ENCODE results near the gene SLC7A9. TPM values are rescaled to one million over a fixed set of nuclear protein-coding genes. Genes with fewer than 3 reads are reported as not detected.

Gene SLC7A9
- polyA plus RNA-seq, 1 experiment = not detected

- ChIA-PET POLR2A (no interaction called here), CTCF (no interaction called here)
- H3K9me3 ChIP-seq (ENCODE audit: control insufficient read depth, insufficient read depth, low read length) = no peaks in the 10 kb centered on the region; the same call in 1 of the 2 replicates
- TF ChIP-seq, protein P1, sequence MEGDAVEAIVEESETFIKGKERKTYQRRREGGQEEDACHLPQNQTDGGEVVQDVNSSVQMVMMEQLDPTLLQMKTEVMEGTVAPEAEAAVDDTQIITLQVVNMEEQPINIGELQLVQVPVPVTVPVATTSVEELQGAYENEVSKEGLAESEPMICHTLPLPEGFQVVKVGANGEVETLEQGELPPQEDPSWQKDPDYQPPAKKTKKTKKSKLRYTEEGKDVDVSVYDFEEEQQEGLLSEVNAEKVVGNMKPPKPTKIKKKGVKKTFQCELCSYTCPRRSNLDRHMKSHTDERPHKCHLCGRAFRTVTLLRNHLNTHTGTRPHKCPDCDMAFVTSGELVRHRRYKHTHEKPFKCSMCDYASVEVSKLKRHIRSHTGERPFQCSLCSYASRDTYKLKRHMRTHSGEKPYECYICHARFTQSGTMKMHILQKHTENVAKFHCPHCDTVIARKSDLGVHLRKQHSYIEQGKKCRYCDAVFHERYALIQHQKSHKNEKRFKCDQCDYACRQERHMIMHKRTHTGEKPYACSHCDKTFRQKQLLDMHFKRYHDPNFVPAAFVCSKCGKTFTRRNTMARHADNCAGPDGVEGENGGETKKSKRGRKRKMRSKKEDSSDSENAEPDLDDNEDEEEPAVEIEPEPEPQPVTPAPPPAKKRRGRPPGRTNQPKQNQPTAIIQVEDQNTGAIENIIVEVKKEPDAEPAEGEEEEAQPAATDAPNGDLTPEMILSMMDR (IDR thresholded peaks at IDR 0.05; ENCODE audit: low read depth, low read length) = no peak
- no peak for DNase-seq (ENCODE audit: low read depth, low spot score)
- no peak overlapping the region for H3K27ac ChIP-seq (ENCODE audit: low read depth, low read length)
- peaks cover 15% of the 10 kb centered on the region for H3K27me3 ChIP-seq (ENCODE audit: control insufficient read depth, insufficient read depth, low read length)
- no peak overlapping the region for H3K4me3 ChIP-seq (ENCODE audit: low read depth, low read length)
These were observed 49.9 kb downstream of the SLC7A9 start for GRCh38 chr19:32819419-32820400.

DNA sequence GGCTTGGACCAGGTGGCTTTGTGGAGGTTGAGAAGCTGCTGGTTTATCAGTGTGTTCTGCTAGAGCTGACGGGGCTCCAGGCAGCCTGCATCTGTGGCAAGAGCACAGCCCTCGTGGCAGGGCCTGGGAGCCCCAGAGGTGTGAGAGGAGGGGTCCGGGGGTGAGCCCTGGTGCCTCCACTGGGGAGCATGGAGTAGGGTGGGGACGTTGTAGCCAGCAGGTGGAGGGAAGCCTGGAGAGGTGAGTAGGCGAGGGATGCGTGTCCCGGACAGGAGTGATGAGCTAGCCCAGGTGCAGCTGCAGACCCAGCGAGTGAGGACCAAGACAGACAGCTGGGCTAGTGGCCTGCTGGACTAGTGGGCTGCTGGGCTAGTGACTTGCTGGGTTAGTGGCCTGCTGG, 51.0 kb downstream of the SLC7A9 start:
- DNase-seq (ENCODE audit: low read depth, low spot score) = no peak
- Histone ChIP-seq H3K9me3 (ENCODE audit: control insufficient read depth, insufficient read depth, low read length) (no peaks in the 10 kb centered on the region), H3K4me3 (ENCODE audit: low read depth, low read length) (no peak overlapping the region), H3K27me3 (ENCODE audit: control insufficient read depth, insufficient read depth, low read length) (peaks cover 4% of the 10 kb centered on the region), H3K27ac (ENCODE audit: low read depth, low read length) (no peak overlapping the region)
- POLR2A ChIA-PET = no interaction called here
- TF ChIP-seq, protein P1 (IDR thresholded peaks at IDR 0.05; ENCODE audit: low read depth, low read length) = no peak
- CTCF ChIA-PET = no interaction called here

DNA sequence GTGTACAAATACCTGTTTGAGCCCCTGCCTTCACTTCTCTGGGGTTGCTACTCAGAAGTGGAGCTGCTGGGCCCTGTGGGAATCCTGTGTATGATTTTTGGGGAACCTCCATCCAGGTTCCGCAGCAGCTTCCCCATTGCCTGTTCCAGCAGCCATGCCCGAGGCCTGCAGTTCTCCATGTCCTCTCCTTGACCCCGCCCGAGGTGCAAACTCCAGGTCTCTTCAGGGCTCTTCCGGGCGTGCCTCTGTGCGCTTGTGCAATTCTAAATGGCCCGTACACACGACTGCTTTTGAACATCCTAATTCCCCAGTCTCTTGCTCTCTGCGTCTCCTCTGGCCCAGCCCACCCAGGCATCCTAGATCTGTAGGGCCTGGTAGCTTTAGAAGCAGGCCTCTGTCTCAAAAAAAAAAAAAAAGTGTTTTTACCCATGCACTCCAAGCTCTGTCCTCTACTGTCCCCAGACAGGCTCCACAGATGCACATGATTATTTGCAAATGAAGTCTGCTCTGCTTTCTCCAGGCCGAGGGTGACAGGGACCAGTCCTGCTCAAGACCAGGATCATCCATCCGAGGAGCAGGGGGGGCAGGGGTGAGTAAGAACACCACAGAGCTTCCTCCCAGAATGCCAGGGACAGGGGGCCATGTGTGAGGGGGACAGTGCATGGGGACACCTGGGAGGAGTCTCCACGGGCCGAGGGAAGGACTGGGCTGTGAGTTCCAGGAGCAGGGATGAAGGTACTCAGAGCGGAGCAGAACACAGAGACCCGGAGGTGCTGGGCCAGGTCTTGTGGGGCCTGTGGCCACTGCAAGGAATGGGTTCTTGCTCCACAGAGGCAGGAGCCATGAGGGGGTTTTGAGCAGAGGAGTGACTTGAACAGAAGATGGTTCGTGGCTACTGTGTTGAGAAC, 51.7 kb downstream of the SLC7A9 start:
- ChIA-PET CTCF (no interaction called here), POLR2A (no interaction called here)
- H3K27me3 ChIP-seq (ENCODE audit: control insufficient read depth, insufficient read depth, low read length) = no peaks in the 10 kb centered on the region
- DNase-seq (ENCODE audit: low read depth, low spot score) = no peak
- no peaks in the 10 kb centered on the region for H3K9me3 ChIP-seq (ENCODE audit: control insufficient read depth, insufficient read depth, low read length)
- H3K4me3 ChIP-seq (ENCODE audit: low read depth, low read length) = no peak overlapping the region
- H3K27ac ChIP-seq (ENCODE audit: low read depth, low read length) = no peak overlapping the region
- TF ChIP-seq, protein P1 (IDR thresholded peaks at IDR 0.05; ENCODE audit: low read depth, low read length) = no peak

- POLR2A ChIA-PET = no interaction called here
- Histone ChIP-seq H3K27ac (ENCODE audit: low read depth, low read length) (no peak overlapping the region), H3K27me3 (ENCODE audit: control insufficient read depth, insufficient read depth, low read length) (no peaks in the 10 kb centered on the region), H3K9me3 (ENCODE audit: control insufficient read depth, insufficient read depth, low read length) (no peaks in the 10 kb centered on the region), H3K4me3 (ENCODE audit: low read depth, low read length) (no peak overlapping the region)
- DNase-seq (ENCODE audit: low read depth, low spot score) = no peak
- CTCF ChIA-PET = no interaction called here
- TF ChIP-seq, protein P1 (IDR thresholded peaks at IDR 0.05; ENCODE audit: low read depth, low read length) = no peak
These were observed 52.9 kb downstream of the SLC7A9 start for GRCh38 chr19:32816555-32817099.

All from AG04450 (cell line).